Ectodermal cell (in vitro differentiated cells): ENCODE results near the gene NEK1.
"Not testable (repeated sequence)": the region's sequence is repeated elsewhere in the genome, so short reads cannot be mapped to it uniquely, and the experiment has no call there.

Experiments used
- H3K27ac ChIP-seq: 2 replicates; pipeline ENCODE4 v1.7.0; 2013; ENCODE audit warnings: mild to moderate bottlenecking, low read depth, low read length; ENCODE audit not compliant: insufficient read depth, poor library complexity, severe bottlenecking
- H3K27me3 ChIP-seq: 2 replicates; pipeline ENCODE4 v1.7.0; 2013; ENCODE audit warnings: mild to moderate bottlenecking, low read length; ENCODE audit not compliant: insufficient read depth, control insufficient read depth, poor library complexity, severe bottlenecking
- H3K36me3 ChIP-seq: one replicate; pipeline ENCODE4 v1.7.0; 2013; ENCODE audit warnings: low read length; ENCODE audit not compliant: control insufficient read depth, insufficient read depth
- H3K4me1 ChIP-seq: one replicate; pipeline ENCODE4 v1.7.0; 2013; ENCODE audit warnings: low read length; ENCODE audit not compliant: control insufficient read depth, insufficient read depth
- H3K4me3 ChIP-seq: 2 replicates; pipeline ENCODE4 v1.7.0; 2013; ENCODE audit warnings: low read depth, low read length, control low read depth; ENCODE audit not compliant: insufficient read depth
- H3K9me3 ChIP-seq: 2 replicates; pipeline ENCODE4 v1.7.0; 2013; ENCODE audit warnings: mild to moderate bottlenecking, low read length, moderate library complexity; ENCODE audit not compliant: control insufficient read depth
- WGBS, 2 experiments: methylation state at CpG; one replicate each; pipeline ENCODE4 v1.1.7; 2013; ENCODE audit warnings: missing lambda C conversion rate in 2 of 2; 5-methylcytosine and 5-hydroxymethylcytosine counted together

The NEK1 gene

DNA sequence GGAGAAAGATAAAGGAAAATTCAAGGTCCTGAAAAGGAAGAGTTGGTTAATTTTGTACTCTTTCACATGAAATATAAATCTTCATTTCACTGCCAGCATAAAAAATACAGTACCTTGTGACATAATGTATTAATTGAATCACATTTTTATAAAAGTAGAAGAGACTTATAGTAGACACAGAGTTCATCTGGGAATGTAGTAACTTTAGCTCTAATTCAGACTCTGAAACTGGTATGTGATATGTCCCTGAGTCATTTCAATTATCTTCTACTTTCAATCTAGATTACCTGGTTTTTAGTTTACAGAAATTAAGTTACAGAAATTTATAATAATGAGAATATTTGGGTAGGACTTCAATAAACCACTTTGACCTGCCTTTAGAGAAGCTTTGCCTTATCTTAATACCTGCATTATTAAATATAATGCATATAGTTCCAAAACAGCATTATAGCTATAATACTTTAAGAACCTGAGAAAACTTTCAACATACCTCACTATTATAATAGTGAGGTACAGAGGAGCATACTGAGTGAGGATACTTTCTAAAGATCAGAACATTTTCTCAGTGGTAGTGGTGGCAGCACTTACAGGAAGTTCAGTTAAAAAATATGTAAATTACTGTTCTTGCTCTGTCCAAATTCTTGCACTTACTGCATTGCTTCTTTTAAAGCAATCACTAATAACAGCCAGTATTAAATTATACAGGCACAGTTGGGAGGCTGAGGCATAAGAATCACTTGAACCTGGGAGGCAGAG, 11.2 kb downstream of the NEK1 start:
- no peaks in the 10 kb centered on the region for H3K27me3 ChIP-seq
- no peaks in the 10 kb centered on the region for H3K9me3 ChIP-seq
- H3K4me3 ChIP-seq = no peak overlapping the region
- H3K36me3 ChIP-seq = peaks cover 7% of the 10 kb centered on the region
- no peaks in the 10 kb centered on the region for H3K4me1 ChIP-seq
- H3K27ac ChIP-seq = no peak overlapping the region

DNA sequence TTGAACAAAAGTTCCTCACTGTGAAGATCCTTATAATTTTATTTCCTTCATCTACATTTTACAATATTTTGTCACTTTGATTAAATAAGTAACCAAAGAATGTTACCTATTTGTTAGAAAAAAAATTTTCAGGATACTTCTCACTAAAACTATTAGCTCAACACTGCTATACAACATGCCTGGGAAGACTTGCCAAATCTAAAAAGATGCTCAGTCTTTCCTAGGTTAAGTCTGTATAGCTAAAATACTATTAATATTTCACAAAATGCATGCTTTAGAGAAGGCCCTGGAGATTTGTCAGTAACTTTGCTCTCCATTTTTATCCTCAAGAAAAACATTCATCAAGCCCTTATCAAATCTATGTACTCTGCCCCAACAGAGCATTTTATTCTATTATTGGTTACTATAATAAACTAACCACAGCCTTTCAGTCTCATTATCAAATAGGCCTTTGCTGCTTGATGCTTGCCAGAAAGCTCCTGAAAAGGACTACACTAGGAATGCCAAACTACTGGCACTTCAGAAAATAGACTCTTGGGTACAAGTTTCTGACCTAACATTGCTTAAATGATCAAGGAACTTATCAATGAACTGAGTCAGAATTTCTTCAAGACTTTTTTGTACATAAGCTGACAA, 17.7 kb downstream of the NEK1 start:
- H3K27ac ChIP-seq = no peak overlapping the region
- H3K27me3 ChIP-seq = no peaks in the 10 kb centered on the region
- no peaks in the 10 kb centered on the region for H3K4me1 ChIP-seq
- H3K9me3 ChIP-seq = no peaks in the 10 kb centered on the region
- peaks cover 5% of the 10 kb centered on the region for H3K36me3 ChIP-seq
- no peak overlapping the region for H3K4me3 ChIP-seq

DNA sequence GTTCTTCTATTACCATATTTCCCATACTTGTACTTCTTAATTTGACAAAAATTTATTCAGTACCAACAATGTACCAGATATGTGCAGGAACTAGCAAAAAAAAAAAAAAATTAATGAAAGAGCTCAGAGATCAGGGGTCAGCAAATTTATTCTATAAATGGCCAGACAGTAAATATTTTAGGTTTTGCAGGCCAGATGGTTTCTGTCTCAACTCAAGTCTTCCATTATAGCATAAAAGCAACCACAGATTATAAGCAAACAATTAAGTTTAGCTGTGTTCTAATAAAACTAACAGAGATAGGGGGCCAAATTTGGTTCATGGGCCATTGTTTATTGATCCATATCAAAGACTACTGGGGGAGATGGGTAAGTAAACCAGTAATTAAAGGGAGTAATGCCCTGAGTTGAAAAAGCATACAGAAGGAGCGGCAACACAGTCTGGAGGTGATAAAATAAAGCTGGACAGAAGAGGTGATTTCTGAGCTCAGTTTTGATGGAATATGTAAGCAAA, 19.3 kb downstream of the NEK1 start:
- H3K4me1 ChIP-seq = no peaks in the 10 kb centered on the region
- H3K4me3 ChIP-seq = no peak overlapping the region
- no peaks in the 10 kb centered on the region for H3K9me3 ChIP-seq
- H3K27ac ChIP-seq = no peak overlapping the region
- H3K27me3 ChIP-seq = no peaks in the 10 kb centered on the region
- 86 to 98% methylated on average over 1 of the region's 1 CpG for WGBS, 2 experiments
- peaks cover 5% of the 10 kb centered on the region for H3K36me3 ChIP-seq

- H3K36me3 ChIP-seq = peaks cover 5% of the 10 kb centered on the region
- no peak overlapping the region for H3K4me3 ChIP-seq
- no peaks in the 10 kb centered on the region for H3K4me1 ChIP-seq
- 67 to 73% methylated on average over 2 of the region's 2 CpGs for WGBS, 2 experiments
- no peaks in the 10 kb centered on the region for H3K9me3 ChIP-seq
- H3K27me3 ChIP-seq = no peaks in the 10 kb centered on the region
- H3K27ac ChIP-seq = no peak overlapping the region
Observed at GRCh38 chr4:169583563-169583962, 28.8 kb downstream of the NEK1 start.

DNA sequence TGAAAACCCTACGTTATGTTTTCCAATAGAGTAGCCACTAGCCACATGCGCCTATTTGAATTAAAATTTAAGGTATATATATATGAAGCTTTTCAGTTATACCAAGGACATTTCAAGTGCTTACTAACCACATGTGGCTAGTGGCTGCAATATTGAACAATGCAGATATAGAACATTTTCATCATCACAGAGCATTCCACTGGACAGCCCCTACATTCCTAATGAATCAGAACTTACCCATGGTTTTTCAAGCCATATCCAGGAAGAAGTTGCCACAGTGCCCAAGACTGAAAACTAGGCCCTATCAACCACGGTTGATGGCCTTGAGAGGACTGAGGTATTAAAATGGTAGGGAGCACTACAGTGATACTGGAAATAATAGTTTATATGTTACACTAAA, 29.7 kb downstream of the NEK1 start:
- Histone ChIP-seq H3K27me3 (no peaks in the 10 kb centered on the region), H3K36me3 (peaks cover 5% of the 10 kb centered on the region), H3K4me3 (no peak overlapping the region), H3K4me1 (no peaks in the 10 kb centered on the region), H3K27ac (no peak overlapping the region), H3K9me3 (no peaks in the 10 kb centered on the region)
- 100% methylated on average over 2 to 3 of the region's 3 CpGs for WGBS, 2 experiments

- H3K27me3 ChIP-seq = no peaks in the 10 kb centered on the region
- H3K36me3 ChIP-seq = peaks cover 5% of the 10 kb centered on the region
- H3K4me3 ChIP-seq = no peak overlapping the region
- H3K4me1 ChIP-seq = no peaks in the 10 kb centered on the region
- H3K27ac ChIP-seq = no peak overlapping the region
- no peaks in the 10 kb centered on the region for H3K9me3 ChIP-seq
- 94 to 96% methylated on average over 2 of the region's 2 CpGs for WGBS, 2 experiments
Observed at GRCh38 chr4:169582203-169582602, 30.2 kb downstream of the NEK1 start.

DNA sequence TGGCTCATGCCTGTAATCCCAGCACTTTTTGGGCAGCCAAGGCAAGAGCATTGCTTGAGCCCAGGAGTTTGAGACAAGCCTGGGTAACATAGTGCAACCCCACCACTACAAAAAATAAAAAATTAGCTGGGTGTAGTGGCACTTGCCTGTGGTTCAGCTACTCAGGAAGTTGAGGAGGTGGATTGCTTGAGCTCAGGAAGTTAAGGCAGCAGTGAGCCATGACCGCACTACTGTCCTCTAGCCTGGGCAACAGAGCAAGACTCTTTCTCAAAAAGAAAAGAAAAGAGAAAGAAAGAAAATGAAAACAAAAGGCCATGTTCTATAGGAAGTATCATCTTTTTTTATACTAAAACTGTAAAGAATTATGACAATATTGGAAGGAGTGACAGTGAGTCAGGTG, 38.5 kb downstream of the NEK1 start:
- Histone ChIP-seq H3K9me3 (no peaks in the 10 kb centered on the region), H3K27me3 (no peaks in the 10 kb centered on the region), H3K27ac (no peak overlapping the region), H3K4me3 (no peak overlapping the region), H3K4me1 (no peaks in the 10 kb centered on the region), H3K36me3 (peaks cover 4% of the 10 kb centered on the region)
- WGBS, 2 experiments = 94 to 100% methylated on average over 1 of the region's 1 CpG

GRCh38 chr4:169571435-169571834, 40.9 kb downstream of the NEK1 start:
- no peak overlapping the region for H3K27ac ChIP-seq

GRCh38 chr4:169571012-169571411, 41.4 kb downstream of the NEK1 start:
- H3K27ac ChIP-seq, H3K4me1 ChIP-seq, H3K4me3 ChIP-seq, H3K27me3 ChIP-seq, H3K9me3 ChIP-seq, H3K36me3 ChIP-seq: not testable (repeated sequence)
- WGBS, 2 experiments = 80 to 100% methylated on average over 1 of the region's 3 CpGs

More at GRCh38 chr4:169571435-169571834, 40.9 kb downstream of the NEK1 start:
- Histone ChIP-seq H3K9me3 (no peaks in the 10 kb centered on the region), H3K4me1 (no peaks in the 10 kb centered on the region), H3K4me3 (no peak overlapping the region), H3K27me3 (no peaks in the 10 kb centered on the region), H3K36me3 (peaks cover 4% of the 10 kb centered on the region)
- WGBS, 2 experiments = 94 to 96% methylated on average over 4 of the region's 4 CpGs

GRCh38 chr4:169570266-169570665, 42.1 kb downstream of the NEK1 start:
- H3K27me3 ChIP-seq, H3K9me3 ChIP-seq, H3K27ac ChIP-seq, H3K36me3 ChIP-seq, H3K4me1 ChIP-seq, H3K4me3 ChIP-seq: not testable (repeated sequence)
- WGBS, 2 experiments = 92 to 96% methylated on average over 26 of the region's 26 CpGs
